ACC112 (cell line): ENCODE results near the gene ZBTB7C.

ENCODE experiments used
- H2AFZ ChIP-seq: fragments of 200-600 bp; sonication (generic); one replicate; pipeline ENCODE4 v1.6.0; 2017; ENCODE audit warnings: antibody characterized with exemption, low read length; ENCODE audit not compliant: unreplicated experiment
- H3K27ac ChIP-seq: fragments of 200-600 bp; sonication (generic); 2 replicates; pipeline ENCODE4 v1.5.1; 2014; ENCODE audit warnings: low read depth, mild to moderate bottlenecking, antibody characterized with exemption, low read length, moderate library complexity
- H3K27me3 ChIP-seq: fragments of 200-600 bp; sonication (generic); 2 replicates; pipeline ENCODE4 v1.6.1; 2014; ENCODE audit warnings: mild to moderate bottlenecking, antibody characterized with exemption, low read length, moderate library complexity, mixed read lengths; ENCODE audit not compliant: insufficient read depth
- H3K36me3 ChIP-seq: fragments of 200-600 bp; sonication (generic); 2 replicates; pipeline ENCODE4 v1.6.1; 2016; ENCODE audit warnings: mild to moderate bottlenecking, antibody characterized with exemption, low read length, moderate library complexity, mixed read lengths; ENCODE audit not compliant: insufficient read depth
- H3K4me1 ChIP-seq: fragments of 200-600 bp; sonication (generic); one replicate; pipeline ENCODE4 v1.6.1; 2016; ENCODE audit warnings: low read length, mixed read lengths; ENCODE audit not compliant: insufficient read depth, unreplicated experiment, control insufficient read depth
- H3K4me3 ChIP-seq: fragments of 200-600 bp; sonication (generic); 2 replicates; pipeline ENCODE4 v1.5.1; 2014; ENCODE audit warnings: mild to moderate bottlenecking, low read depth, low read length
- H3K79me2 ChIP-seq: fragments of 200-600 bp; sonication (generic); one replicate; pipeline ENCODE4 v1.6.0; 2016; ENCODE audit warnings: low read length; ENCODE audit not compliant: control insufficient read depth, unreplicated experiment, insufficient read depth

The ZBTB7C gene

GRCh38 chr18:48045744-48046143 lies 363.4 kb downstream of the ZBTB7C start:
- no peak overlapping the region for H2AFZ ChIP-seq
- H3K4me3 ChIP-seq, result no peak overlapping the region
- H3K27ac ChIP-seq, result no peak overlapping the region
- no peaks in the 10 kb centered on the region for H3K79me2 ChIP-seq
- peaks cover 88% of the 10 kb centered on the region for H3K27me3 ChIP-seq
- no peaks in the 10 kb centered on the region for H3K4me1 ChIP-seq
- H3K36me3 ChIP-seq, result no peaks in the 10 kb centered on the region

GRCh38 chr18:48044944-48045343 lies 364.2 kb downstream of the ZBTB7C start:
- no peaks in the 10 kb centered on the region for H3K4me1 ChIP-seq
- no peaks in the 10 kb centered on the region for H3K36me3 ChIP-seq
- H3K27me3 ChIP-seq, result peaks cover 80% of the 10 kb centered on the region
- H3K27ac ChIP-seq, result no peak overlapping the region
- H2AFZ ChIP-seq, result no peak overlapping the region
- H3K4me3 ChIP-seq, result no peak overlapping the region
- H3K79me2 ChIP-seq, result no peaks in the 10 kb centered on the region

- H2AFZ ChIP-seq, result no peak overlapping the region
- H3K4me3 ChIP-seq, result no peak overlapping the region
- no peaks in the 10 kb centered on the region for H3K79me2 ChIP-seq
- H3K36me3 ChIP-seq, result no peaks in the 10 kb centered on the region
- H3K27me3 ChIP-seq, result peaks cover 62% of the 10 kb centered on the region
- H3K4me1 ChIP-seq, result no peaks in the 10 kb centered on the region
- no peak overlapping the region for H3K27ac ChIP-seq
Measured at GRCh38 chr18:48043166-48043565, 366.0 kb downstream of the ZBTB7C start.

GRCh38 chr18:48042431-48042830 lies 366.8 kb downstream of the ZBTB7C start:
- no peaks in the 10 kb centered on the region for H3K79me2 ChIP-seq
- no peaks in the 10 kb centered on the region for H3K4me1 ChIP-seq
- H3K36me3 ChIP-seq, result no peaks in the 10 kb centered on the region
- H3K27ac ChIP-seq, result no peak overlapping the region
- no peak overlapping the region for H3K4me3 ChIP-seq
- no peak overlapping the region for H2AFZ ChIP-seq
- peaks cover 55% of the 10 kb centered on the region for H3K27me3 ChIP-seq

- no peak overlapping the region for H3K27ac ChIP-seq
- no peaks in the 10 kb centered on the region for H3K79me2 ChIP-seq
- no peaks in the 10 kb centered on the region for H3K36me3 ChIP-seq
- H3K4me1 ChIP-seq, result peaks cover 4% of the 10 kb centered on the region
- H3K27me3 ChIP-seq, result peaks cover 37% of the 10 kb centered on the region
- no peak overlapping the region for H3K4me3 ChIP-seq
- H2AFZ ChIP-seq, result no peak overlapping the region
Measured at GRCh38 chr18:48040457-48041110, 368.6 kb downstream of the ZBTB7C start.

GRCh38 chr18:48039769-48040215 lies 369.4 kb downstream of the ZBTB7C start:
- Histone ChIP-seq H3K27me3 (peaks cover 29% of the 10 kb centered on the region), H3K4me1 (peaks cover 4% of the 10 kb centered on the region), H2AFZ (no peak overlapping the region), H3K4me3 (no peak overlapping the region), H3K36me3 (no peaks in the 10 kb centered on the region), H3K79me2 (no peaks in the 10 kb centered on the region), H3K27ac (no peak overlapping the region)

- peaks cover 17% of the 10 kb centered on the region for H3K27me3 ChIP-seq
- no peaks in the 10 kb centered on the region for H3K36me3 ChIP-seq
- peaks cover 4% of the 10 kb centered on the region for H3K4me1 ChIP-seq
- no peak overlapping the region for H3K4me3 ChIP-seq
- H3K79me2 ChIP-seq, result no peaks in the 10 kb centered on the region
- H3K27ac ChIP-seq, result no peak overlapping the region
- H2AFZ ChIP-seq, result no peak overlapping the region
Measured at GRCh38 chr18:48038636-48039035, 370.5 kb downstream of the ZBTB7C start.

GRCh38 chr18:48037481-48038271 lies 371.5 kb downstream of the ZBTB7C start:
- H3K79me2 ChIP-seq, result no peaks in the 10 kb centered on the region
- no peak overlapping the region for H3K27ac ChIP-seq
- H3K4me3 ChIP-seq, result no peak overlapping the region
- peaks cover 8% of the 10 kb centered on the region for H3K4me1 ChIP-seq
- 0 out of 2 replicates have a peak, but pooled peaks cover 10% of the 10 kb centered on the region for H3K27me3 ChIP-seq
- H2AFZ ChIP-seq, result no peak overlapping the region
- no peaks in the 10 kb centered on the region for H3K36me3 ChIP-seq

- Histone ChIP-seq H3K36me3 (no peaks in the 10 kb centered on the region), H3K4me1 (peaks cover 8% of the 10 kb centered on the region), H3K4me3 (no peak overlapping the region), H3K79me2 (no peaks in the 10 kb centered on the region), H3K27ac (no peak overlapping the region), H3K27me3 (0 out of 2 replicates have a peak, but pooled peaks cover 1% of the 10 kb centered on the region), H2AFZ (no peak overlapping the region)
Measured at GRCh38 chr18:48036641-48037421, 372.4 kb downstream of the ZBTB7C start.

GRCh38 chr18:48036226-48036625 lies 373.0 kb downstream of the ZBTB7C start:
- Histone ChIP-seq H3K4me3 (no peak overlapping the region), H3K27ac (no peak overlapping the region), H2AFZ (no peak overlapping the region), H3K79me2 (no peaks in the 10 kb centered on the region), H3K4me1 (peaks cover 8% of the 10 kb centered on the region), H3K27me3 (no peaks in the 10 kb centered on the region), H3K36me3 (no peaks in the 10 kb centered on the region)
